SK-N-SH treated with all-trans-retinoic acid at 6 μM for 48 hours (cell line): Measurements from ENCODE around the gene MACROD1.
"Not testable (repeated sequence)": the region's sequence is repeated elsewhere in the genome, so short reads cannot be mapped to it uniquely, and the experiment has no call there.

Experiments used
- ARNTL ChIP-seq: fragments of 450-650 bp; formaldehyde crosslinking; IDR thresholded peaks from 2 replicates; pipeline ENCODE4 v1.5.0; 2020; ENCODE audit warnings: low read depth, mild to moderate bottlenecking, moderate library complexity, borderline replicate concordance
- CREB5 ChIP-seq: fragments of 250-450 bp; sonication (Bioruptor Pico); IDR thresholded peaks from 2 replicates; pipeline ENCODE4 v1.5.1; 2020; ENCODE audit warnings: low read depth, mild to moderate bottlenecking, moderate library complexity
- CSRNP3 ChIP-seq: fragments of 250-450 bp; sonication (Bioruptor Pico); IDR thresholded peaks from 2 replicates; pipeline ENCODE4 v1.5.1; 2021; ENCODE audit warnings: mild to moderate bottlenecking, moderate library complexity
- ESRRG ChIP-seq: fragments of 250-450 bp; sonication (Bioruptor Pico); IDR thresholded peaks from 2 replicates; pipeline ENCODE4 v1.6.1; 2021; ENCODE audit warnings: mild to moderate bottlenecking
- GLIS3 ChIP-seq: fragments of 250-450 bp; sonication (Bioruptor Pico); IDR thresholded peaks from 2 replicates; pipeline ENCODE4 v1.5.0; 2020; ENCODE audit warnings: mild to moderate bottlenecking, moderate library complexity
- TOX ChIP-seq: fragments of 250-450 bp; sonication (Bioruptor Pico); IDR thresholded peaks from 2 replicates; pipeline ENCODE4 v1.8.0; 2021; ENCODE audit warnings: mild to moderate bottlenecking, moderate library complexity, borderline replicate concordance
- TSHZ2 ChIP-seq: fragments of 250-450 bp; sonication (Bioruptor Pico); IDR thresholded peaks from 2 replicates; pipeline ENCODE4 v1.5.0; 2020; ENCODE audit warnings: mild to moderate bottlenecking, moderate library complexity
- ZC3H10 ChIP-seq: fragments of 250-450 bp; sonication (Bioruptor Pico); IDR thresholded peaks from 2 replicates; pipeline ENCODE4 v1.5.1; 2021; ENCODE audit warnings: mild to moderate bottlenecking, moderate library complexity
- ZFP3 ChIP-seq: fragments of 250-450 bp; sonication (Bioruptor Pico); IDR thresholded peaks from 2 replicates; pipeline ENCODE4 v1.5.0; 2020; ENCODE audit warnings: mild to moderate bottlenecking, moderate library complexity
- ZFP30 ChIP-seq: fragments of 450-650 bp; formaldehyde crosslinking; IDR thresholded peaks from 2 replicates; pipeline ENCODE4 v1.5.0; 2022; ENCODE audit warnings: mild to moderate bottlenecking, moderate library complexity
- ZNF565 ChIP-seq: fragments of 450-650 bp; formaldehyde crosslinking; conservative IDR thresholded peaks from 2 replicates; pipeline ENCODE4 v1.5.0; 2020; ENCODE audit warnings: low read depth, mild to moderate bottlenecking, moderate library complexity
- ZNF8 ChIP-seq: fragments of 450-650 bp; formaldehyde crosslinking; IDR thresholded peaks from 2 replicates; pipeline ENCODE4 v1.5.0; 2020; ENCODE audit warnings: mild to moderate bottlenecking, moderate library complexity
- TF ChIP-seq, protein P1 (sequence below): fragments of 250-450 bp; sonication (Bioruptor Pico); IDR thresholded peaks from 2 replicates; pipeline ENCODE4 v1.8.0; 2020; ENCODE audit warnings: mild to moderate bottlenecking, moderate library complexity, borderline replicate concordance
- TF ChIP-seq, protein P2 (sequence below): fragments of 250-450 bp; sonication (Bioruptor Pico); IDR thresholded peaks from 2 replicates; pipeline ENCODE4 v1.8.0; 2021; ENCODE audit warnings: low read depth, mild to moderate bottlenecking, moderate library complexity, borderline replicate concordance

DNA sequence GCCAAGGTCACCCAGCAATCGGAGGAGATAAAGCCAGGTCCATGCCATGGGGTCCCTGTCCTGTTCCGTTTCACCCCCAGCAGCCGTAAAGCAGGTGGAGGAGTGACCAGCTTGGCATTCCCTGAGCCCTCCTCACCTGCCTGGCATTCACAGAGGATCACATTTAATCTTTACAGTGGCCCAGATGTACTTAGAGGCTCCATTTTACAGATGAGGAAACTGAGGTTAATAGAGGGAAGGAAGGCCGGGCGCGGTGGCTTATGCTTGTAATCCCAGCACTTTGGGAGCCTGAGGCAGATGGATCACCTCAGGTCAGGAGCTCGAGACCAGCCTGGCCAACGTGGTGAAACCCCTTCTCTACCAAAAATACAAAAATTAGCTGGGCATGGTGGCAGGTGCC, 118.5 kb downstream of the MACROD1 start:
- TF ChIP-seq, protein P1, sequence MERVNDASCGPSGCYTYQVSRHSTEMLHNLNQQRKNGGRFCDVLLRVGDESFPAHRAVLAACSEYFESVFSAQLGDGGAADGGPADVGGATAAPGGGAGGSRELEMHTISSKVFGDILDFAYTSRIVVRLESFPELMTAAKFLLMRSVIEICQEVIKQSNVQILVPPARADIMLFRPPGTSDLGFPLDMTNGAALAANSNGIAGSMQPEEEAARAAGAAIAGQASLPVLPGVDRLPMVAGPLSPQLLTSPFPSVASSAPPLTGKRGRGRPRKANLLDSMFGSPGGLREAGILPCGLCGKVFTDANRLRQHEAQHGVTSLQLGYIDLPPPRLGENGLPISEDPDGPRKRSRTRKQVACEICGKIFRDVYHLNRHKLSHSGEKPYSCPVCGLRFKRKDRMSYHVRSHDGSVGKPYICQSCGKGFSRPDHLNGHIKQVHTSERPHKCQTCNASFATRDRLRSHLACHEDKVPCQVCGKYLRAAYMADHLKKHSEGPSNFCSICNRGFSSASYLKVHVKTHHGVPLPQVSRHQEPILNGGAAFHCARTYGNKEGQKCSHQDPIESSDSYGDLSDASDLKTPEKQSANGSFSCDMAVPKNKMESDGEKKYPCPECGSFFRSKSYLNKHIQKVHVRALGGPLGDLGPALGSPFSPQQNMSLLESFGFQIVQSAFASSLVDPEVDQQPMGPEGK (CRISPR knock-in tag), result not testable (repeated sequence)
- TF ChIP-seq CREB5 (CRISPR knock-in tag); ZFP3 (CRISPR knock-in tag); GLIS3 (CRISPR knock-in tag); TSHZ2; CSRNP3; ARNTL (CRISPR knock-in tag); ZC3H10; TOX (CRISPR knock-in tag); ESRRG (CRISPR knock-in tag); ZNF565 (CRISPR knock-in tag); ZFP30 (CRISPR knock-in tag); ZNF8: not testable (repeated sequence)
- TF ChIP-seq, protein P2, sequence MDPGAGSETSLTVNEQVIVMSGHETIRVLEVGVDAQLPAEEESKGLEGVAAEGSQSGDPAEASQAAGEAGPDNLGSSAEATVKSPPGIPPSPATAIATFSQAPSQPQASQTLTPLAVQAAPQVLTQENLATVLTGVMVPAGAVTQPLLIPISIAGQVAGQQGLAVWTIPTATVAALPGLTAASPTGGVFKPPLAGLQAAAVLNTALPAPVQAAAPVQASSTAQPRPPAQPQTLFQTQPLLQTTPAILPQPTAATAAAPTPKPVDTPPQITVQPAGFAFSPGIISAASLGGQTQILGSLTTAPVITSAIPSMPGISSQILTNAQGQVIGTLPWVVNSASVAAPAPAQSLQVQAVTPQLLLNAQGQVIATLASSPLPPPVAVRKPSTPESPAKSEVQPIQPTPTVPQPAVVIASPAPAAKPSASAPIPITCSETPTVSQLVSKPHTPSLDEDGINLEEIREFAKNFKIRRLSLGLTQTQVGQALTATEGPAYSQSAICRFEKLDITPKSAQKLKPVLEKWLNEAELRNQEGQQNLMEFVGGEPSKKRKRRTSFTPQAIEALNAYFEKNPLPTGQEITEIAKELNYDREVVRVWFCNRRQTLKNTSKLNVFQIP (CRISPR knock-in tag), result not testable (repeated sequence)
